Loucy (cell line): ENCODE measurements around the gene CRTC1.

Source experiments
- H2AFZ ChIP-seq: fragments of 200-600 bp; sonication (generic); 2 replicates; pipeline ENCODE4 v1.6.0; 2016; ENCODE audit warnings: antibody characterized with exemption, mild to moderate bottlenecking, low read length, moderate library complexity
- H3F3A ChIP-seq: fragments of 200-600 bp; 2 replicates; pipeline ENCODE4 v1.6.0; 2016; ENCODE audit warnings: antibody characterized with exemption, low read depth, mild to moderate bottlenecking
- H3K27me3 ChIP-seq: fragments of 200-600 bp; sonication (generic); 2 replicates; pipeline ENCODE4 v1.6.1; 2014; ENCODE audit warnings: low read length, mild to moderate bottlenecking; ENCODE audit not compliant: insufficient read depth, poor library complexity, severe bottlenecking
- H3K36me3 ChIP-seq: fragments of 200-600 bp; sonication (generic); 2 replicates; pipeline ENCODE4 v1.6.1; 2016; ENCODE audit warnings: low read length; ENCODE audit not compliant: insufficient read depth
- H3K4me1 ChIP-seq: fragments of 200-600 bp; sonication (generic); 2 replicates; pipeline ENCODE4 v1.5.1; 2014; ENCODE audit warnings: low read length, mild to moderate bottlenecking; ENCODE audit not compliant: insufficient read depth, poor library complexity, severe bottlenecking
- H3K4me2 ChIP-seq: fragments of 200-600 bp; sonication (generic); 2 replicates; pipeline ENCODE4 v1.6.0; 2014; ENCODE audit warnings: antibody characterized with exemption, low read length, low read depth, mild to moderate bottlenecking; ENCODE audit not compliant: poor library complexity, severe bottlenecking
- H3K4me3 ChIP-seq: fragments of 200-600 bp; sonication (generic); 2 replicates; pipeline ENCODE4 v1.5.1; 2014; ENCODE audit warnings: low read length, mild to moderate bottlenecking, mixed read lengths; ENCODE audit not compliant: poor library complexity, severe bottlenecking
- H3K79me2 ChIP-seq: fragments of 200-600 bp; sonication (generic); 2 replicates; pipeline ENCODE4 v1.6.1; 2014; ENCODE audit warnings: low read length; ENCODE audit not compliant: insufficient read depth
- H3K9ac ChIP-seq: fragments of 200-600 bp; sonication (generic); 2 replicates; pipeline ENCODE4 v1.6.0; 2014; ENCODE audit warnings: mild to moderate bottlenecking, low read depth, low read length, moderate library complexity; ENCODE audit not compliant: poor library complexity, severe bottlenecking
- H3K9me2 ChIP-seq: fragments of 200-600 bp; sonication (generic); replicated peaks from 2 replicates; pipeline ENCODE4 v1.6.1; 2016; ENCODE audit warnings: low read depth, low read length, mixed read lengths
- H3K9me3 ChIP-seq: fragments of 200-600 bp; sonication (generic); 2 replicates; pipeline ENCODE4 v1.6.1; 2014; ENCODE audit warnings: mild to moderate bottlenecking, antibody characterized with exemption, low read length, low read depth; ENCODE audit not compliant: insufficient read depth
- H4K20me1 ChIP-seq: fragments of 200-600 bp; sonication (generic); 2 replicates; pipeline ENCODE4 v1.6.0; 2014; ENCODE audit warnings: antibody characterized with exemption, low read length, mild to moderate bottlenecking; ENCODE audit not compliant: insufficient read depth, poor library complexity, severe bottlenecking
- EZH2phosphoT487 ChIP-seq: fragments of 200-600 bp; IDR thresholded peaks from 2 replicates; pipeline ENCODE4 v1.6.1; 2018; ENCODE audit warnings: antibody characterized with exemption, mild to moderate bottlenecking, moderate library complexity, borderline replicate concordance
- TF ChIP-seq, protein P1 (sequence below): fragments of 200-600 bp; sonication (generic); conservative IDR thresholded peaks from 2 replicates; pipeline ENCODE4 v1.5.1; 2014; ENCODE audit warnings: mild to moderate bottlenecking, antibody characterized with exemption, low read length

The CRTC1 gene

GRCh38 chr19:18799389-18799970, 116.0 kb downstream of the CRTC1 start:
- Histone ChIP-seq H3K79me2 (no peaks in the 10 kb centered on the region), H3K9ac (no peak overlapping the region), H3K9me3 (no peaks in the 10 kb centered on the region), H3K36me3 (no peaks in the 10 kb centered on the region), H2AFZ (no peak overlapping the region), H3K9me2 (no peaks in the 10 kb centered on the region), H4K20me1 (no peaks in the 10 kb centered on the region), H3K4me3 (no peak overlapping the region), H3K4me1 (no peaks in the 10 kb centered on the region), H3K4me2 (no peak overlapping the region), H3K27me3 (no peaks in the 10 kb centered on the region), H3F3A (no peaks in the 10 kb centered on the region)
- TF ChIP-seq EZH2phosphoT487, result no peak
- TF ChIP-seq, protein P1, sequence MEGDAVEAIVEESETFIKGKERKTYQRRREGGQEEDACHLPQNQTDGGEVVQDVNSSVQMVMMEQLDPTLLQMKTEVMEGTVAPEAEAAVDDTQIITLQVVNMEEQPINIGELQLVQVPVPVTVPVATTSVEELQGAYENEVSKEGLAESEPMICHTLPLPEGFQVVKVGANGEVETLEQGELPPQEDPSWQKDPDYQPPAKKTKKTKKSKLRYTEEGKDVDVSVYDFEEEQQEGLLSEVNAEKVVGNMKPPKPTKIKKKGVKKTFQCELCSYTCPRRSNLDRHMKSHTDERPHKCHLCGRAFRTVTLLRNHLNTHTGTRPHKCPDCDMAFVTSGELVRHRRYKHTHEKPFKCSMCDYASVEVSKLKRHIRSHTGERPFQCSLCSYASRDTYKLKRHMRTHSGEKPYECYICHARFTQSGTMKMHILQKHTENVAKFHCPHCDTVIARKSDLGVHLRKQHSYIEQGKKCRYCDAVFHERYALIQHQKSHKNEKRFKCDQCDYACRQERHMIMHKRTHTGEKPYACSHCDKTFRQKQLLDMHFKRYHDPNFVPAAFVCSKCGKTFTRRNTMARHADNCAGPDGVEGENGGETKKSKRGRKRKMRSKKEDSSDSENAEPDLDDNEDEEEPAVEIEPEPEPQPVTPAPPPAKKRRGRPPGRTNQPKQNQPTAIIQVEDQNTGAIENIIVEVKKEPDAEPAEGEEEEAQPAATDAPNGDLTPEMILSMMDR, result no peak

GRCh38 chr19:18800079-18800478, 116.6 kb downstream of the CRTC1 start:
- TF ChIP-seq, protein P1, result no peak
- TF ChIP-seq EZH2phosphoT487, result no peak
- Histone ChIP-seq H3K9me3 (no peaks in the 10 kb centered on the region), H3K4me1 (no peaks in the 10 kb centered on the region), H3K79me2 (no peaks in the 10 kb centered on the region), H3F3A (no peaks in the 10 kb centered on the region), H3K27me3 (no peaks in the 10 kb centered on the region), H3K4me3 (no peak overlapping the region), H3K4me2 (no peak overlapping the region), H2AFZ (no peak overlapping the region), H3K9me2 (no peaks in the 10 kb centered on the region), H4K20me1 (no peaks in the 10 kb centered on the region), H3K36me3 (no peaks in the 10 kb centered on the region), H3K9ac (no peak overlapping the region)

- no peak overlapping the region for H3K4me2 ChIP-seq
- H4K20me1 ChIP-seq, result no peaks in the 10 kb centered on the region
- no peaks in the 10 kb centered on the region for H3K9me2 ChIP-seq
- no peaks in the 10 kb centered on the region for H3K9me3 ChIP-seq
- TF ChIP-seq, protein P1, result no peak
- no peak for TF ChIP-seq EZH2phosphoT487
- no peaks in the 10 kb centered on the region for H3K27me3 ChIP-seq
- H3F3A ChIP-seq, result no peaks in the 10 kb centered on the region
- no peak overlapping the region for H3K4me3 ChIP-seq
- H2AFZ ChIP-seq, result no peak overlapping the region
- H3K79me2 ChIP-seq, result no peaks in the 10 kb centered on the region
- no peaks in the 10 kb centered on the region for H3K4me1 ChIP-seq
- H3K9ac ChIP-seq, result no peak overlapping the region
- H3K36me3 ChIP-seq, result no peaks in the 10 kb centered on the region
These were observed 117.2 kb downstream of the CRTC1 start for GRCh38 chr19:18800636-18801035.
